Neural cell (in vitro differentiated cells): ENCODE measurements around the gene RDH14.

ENCODE experiments used
- CTCF ChIP-seq: fragments of 450-650 bp; IDR thresholded peaks from 2 replicates; pipeline ENCODE4 v1.5.1; 2014; ENCODE audit warnings: antibody characterized with exemption, mild to moderate bottlenecking, moderate library complexity; ENCODE audit not compliant: poor library complexity, severe bottlenecking
- EZH2 ChIP-seq: fragments of 200-600, 300-800 bp; shearing (Covaris generic), sonication (generic); IDR thresholded peaks from 2 replicates; pipeline ENCODE4 v1.6.1; 2014; ENCODE audit warnings: antibody characterized with exemption, low read length, borderline replicate concordance, mild to moderate bottlenecking; ENCODE audit not compliant: insufficient read depth, poor library complexity, severe bottlenecking
- POLR2AphosphoS5 ChIP-seq: IDR thresholded peaks from 2 replicates; pipeline ENCODE4 v1.6.1; 2012
- RAD21 ChIP-seq: fragments of 450-650 bp; conservative IDR thresholded peaks from 2 replicates; pipeline ENCODE4 v1.6.1; 2014; ENCODE audit warnings: antibody characterized with exemption, mild to moderate bottlenecking, moderate library complexity
- REST ChIP-seq: IDR thresholded peaks from 2 replicates; pipeline ENCODE4 v1.6.1; 2012; ENCODE audit warnings: borderline replicate concordance
- TAF1 ChIP-seq: IDR thresholded peaks from 2 replicates; pipeline ENCODE4 v1.6.1; 2012; ENCODE audit warnings: low read depth

GRCh38 chr2:18599509-18600254 lies 39.2 kb upstream of the RDH14 start:
- TF ChIP-seq CTCF: no peak
- no peak for TF ChIP-seq POLR2AphosphoS5
- TF ChIP-seq TAF1: no peak
- TF ChIP-seq EZH2: no peak
- no peak for TF ChIP-seq REST
- TF ChIP-seq RAD21: no peak
